Psoas muscle (tissue), 8 donors: Measurements from ENCODE around the gene EPHB1. TPM values are rescaled to one million over a fixed set of nuclear protein-coding genes. Genes with fewer than 3 reads are reported as not detected.
"Not testable (repeated sequence)": the region's sequence is repeated elsewhere in the genome, so short reads cannot be mapped to it uniquely, and the experiment has no call there.

ENCODE experiments used
- ATAC-seq, 4 donors: fragments of 200-7000 bp; cut with Tn5 transposase; one replicate each; pipeline ENCODE4 v1.9.1; 2020; ENCODE audit warnings: moderate library complexity in 3 of 4, mild to moderate bottlenecking in 2 of 4
- DNase-seq, 2 donors: peaks; one replicate each; pipeline ENCODE4 v3.0.0-alpha.2; 2020
- H3K27ac ChIP-seq: fragments of 200-600 bp; one replicate; pipeline ENCODE4 v1.8.0; 2022
- H3K27me3 ChIP-seq, 3 donors: fragments of 200-600 bp in 1 of 3; one replicate each; pipeline versions ENCODE4 v1.6.1 to v1.8.0; 2013 to 2022; ENCODE audit warnings: low read length in 2 of 3, mild to moderate bottlenecking in 2 of 3, moderate library complexity in 1 of 3; ENCODE audit not compliant: insufficient read depth in 3 of 3
- H3K36me3 ChIP-seq, 2 donors: fragments of 200-600 bp in 1 of 2; one replicate each; pipeline versions ENCODE4 v1.6.1 to v1.8.0; 2013 to 2022; ENCODE audit warnings: low read depth in 1 of 2, mild to moderate bottlenecking in 1 of 2, moderate library complexity in 1 of 2; ENCODE audit not compliant: insufficient read depth in 1 of 2
- H3K4me1 ChIP-seq: fragments of 200-600 bp; one replicate; pipeline ENCODE4 v1.8.0; 2022
- H3K4me3 ChIP-seq: fragments of 200-600 bp; one replicate; pipeline ENCODE4 v1.8.0; 2022; ENCODE audit warnings: mild to moderate bottlenecking
- H3K9me3 ChIP-seq: fragments of 200-600 bp; one replicate; pipeline ENCODE4 v1.8.0; 2022
- CTCF ChIP-seq: fragments of 200-600 bp; IDR thresholded peaks from one replicate; pipeline ENCODE4 v1.8.0; 2022; ENCODE audit warnings: antibody characterized with exemption
- WGBS, 3 donors: extraction: QIAGEN DNeasy Blood & Tissue Kit; methylation state at CpG; one replicate each; pipeline versions ENCODE4 v1.1.6 to v1.1.7; 2013; 5-methylcytosine and 5-hydroxymethylcytosine counted together
- intact Hi-C, 2 donors: fragments of 100-400 bp; cut with DNase I; formaldehyde crosslinking; loops; one replicate each; pipeline versions ENCODE4 v1.11.0 to v1.14.2; 2022
- polyA plus RNA-seq, 3 donors: library from polyadenylated mRNA; stranded (reverse); fragments of 200-250 nt; gene quantifications; one replicate each; pipeline ENCODE4 v1.2.3, GENCODE V29; 2013
- total RNA-seq, 4 donors: library from RNA; stranded (reverse); fragmentation: NEBNext Ultra II Directional in 2 of 4; extraction: Animal tissue kit (Norgen Biotek cat#: 25700) in 2 of 4; gene quantifications; one replicate each; pipeline versions ENCODE4 v1.2.1 to v1.2.4, GENCODE V29; 2021 to 2023
- donor health status: healthy with polysubstance abuse.
- donor health status: DM: no; HTN: no; CAD: no; lungs with moderate emphysema.
- donor health status: Bipolar disorder and iron deficiency.
- donor health status: healthy.
- donor health status: DM: yes; HTN: yes; CAD: no.
- donor health status: DM: no; HTN: no; CAD: no.
- donor health status: DM: no; HTN: no; CAD: no.
- donor health status: DM: yes; HTN: yes; CAD: no.

EPHB1 gene
- total and polyA plus RNA-seq, 7 donors, result 0.85 to 6.3 (median 2.0) TPM

DNA sequence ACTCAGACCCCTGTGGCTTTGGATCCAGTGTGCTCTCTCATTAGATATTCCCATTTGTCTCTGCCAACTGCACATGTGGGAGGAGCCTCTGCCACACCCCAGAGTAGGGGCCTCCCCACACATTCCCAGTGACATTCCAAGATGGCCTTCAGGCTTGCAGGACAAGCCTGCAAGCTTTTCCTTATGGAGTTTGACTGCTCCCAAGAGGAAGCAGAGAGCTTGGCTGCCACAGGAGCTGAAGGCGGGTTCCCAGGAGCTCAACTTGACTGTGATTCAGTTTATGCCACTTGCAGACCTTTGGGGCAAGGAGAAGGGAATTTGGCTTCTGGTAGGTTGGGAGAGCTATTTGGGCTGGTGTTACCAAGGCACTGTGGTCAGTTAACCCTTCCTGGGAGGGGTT lies 22.5 kb upstream of the EPHB1 start:
- no peaks in the 10 kb centered on the region for H3K9me3 ChIP-seq
- no peaks in the 10 kb centered on the region for H3K36me3 ChIP-seq
- no peak for DNase-seq
- intact Hi-C loops, result no loop called here
- H3K4me3 ChIP-seq, result no peak overlapping the region
- ATAC-seq, result peak in 2 of 4 donors; percentile 37 to 42
- H3K27ac ChIP-seq, result no peak overlapping the region
- no peaks in the 10 kb centered on the region for H3K27me3 ChIP-seq
- WGBS, 3 donors, result 95 to 96% (median 95%) methylated on average over 1 of the region's 1 CpG
- H3K4me1 ChIP-seq, result no peaks in the 10 kb centered on the region
- TF ChIP-seq CTCF, result no peak

DNA sequence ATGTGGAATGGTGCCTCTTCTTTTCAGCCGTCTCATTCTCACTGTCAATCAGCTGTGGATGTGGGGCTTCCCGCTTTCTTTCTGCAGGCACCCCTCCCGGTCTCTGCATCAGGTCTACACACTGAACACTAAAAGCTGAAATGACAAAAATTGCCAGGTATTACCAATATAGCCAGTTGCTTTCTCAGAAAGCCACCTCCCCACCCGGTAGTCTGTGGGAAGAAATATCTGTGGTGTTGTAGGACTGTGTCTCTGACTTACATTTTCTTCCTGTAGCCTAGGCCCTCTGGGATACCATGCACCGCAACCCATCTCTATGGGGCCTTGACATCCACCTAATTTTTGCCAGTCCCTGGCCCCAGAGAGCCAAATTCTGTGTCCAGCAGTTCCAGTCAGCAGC lies 19.2 kb upstream of the EPHB1 start:
- no peaks in the 10 kb centered on the region for H3K4me1 ChIP-seq
- H3K27me3 ChIP-seq, result no peaks in the 10 kb centered on the region
- H3K36me3 ChIP-seq, result no peaks in the 10 kb centered on the region
- TF ChIP-seq CTCF, result no peak
- ATAC-seq (no peak), DNase-seq (no peak)
- no peak overlapping the region for H3K4me3 ChIP-seq
- WGBS, 3 donors, result 91 to 97% (median 92%) methylated on average over 5 of the region's 5 CpGs
- no peak overlapping the region for H3K27ac ChIP-seq
- no peaks in the 10 kb centered on the region for H3K9me3 ChIP-seq
- intact Hi-C loops, result no loop called here

DNA sequence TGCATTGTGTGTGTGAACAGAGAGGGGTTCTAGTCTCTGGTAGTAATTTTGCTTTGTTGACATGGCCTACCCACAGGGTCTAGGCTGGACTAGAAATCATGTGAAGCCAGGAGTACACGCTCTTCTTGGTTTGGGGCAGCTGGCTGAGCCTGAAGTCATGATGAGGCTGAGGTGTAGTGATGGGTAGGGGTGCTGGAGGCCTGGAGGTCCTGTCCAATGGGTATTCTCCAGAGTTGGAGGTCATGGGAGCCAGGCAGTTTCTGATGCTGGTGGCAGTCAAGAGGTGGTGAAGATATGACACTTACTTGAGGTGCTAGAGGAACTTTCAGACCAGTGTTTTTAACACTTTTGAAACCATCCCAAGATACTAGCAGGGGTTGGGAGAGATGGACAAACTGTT lies 18.5 kb upstream of the EPHB1 start:
- no peak for ATAC-seq
- 96 to 100% (median 96%) methylated on average over 1 of the region's 1 CpG for WGBS, 3 donors
- intact Hi-C loops, result no loop called here

GRCh38 chr3:134777341-134777740 lies 17.7 kb upstream of the EPHB1 start:
- H3K4me3 ChIP-seq, result no peak overlapping the region
- WGBS, 3 donors, result 82 to 86% (median 85%) methylated on average over 5 of the region's 5 CpGs
- H3K27me3 ChIP-seq, result no peaks in the 10 kb centered on the region
- no peak for TF ChIP-seq CTCF
- intact Hi-C loops, result no loop called here
- no peak overlapping the region for H3K27ac ChIP-seq
- H3K36me3 ChIP-seq, result no peaks in the 10 kb centered on the region
- no peaks in the 10 kb centered on the region for H3K9me3 ChIP-seq
- no peaks in the 10 kb centered on the region for H3K4me1 ChIP-seq
- ATAC-seq, result no peak
- DNase-seq, result no peak

More for the DNA sequence above, 18.5 kb upstream of the EPHB1 start:
- no peaks in the 10 kb centered on the region for H3K4me1 ChIP-seq
- no peak for DNase-seq
- no peak overlapping the region for H3K27ac ChIP-seq
- no peaks in the 10 kb centered on the region for H3K27me3 ChIP-seq
- TF ChIP-seq CTCF, result no peak
- no peaks in the 10 kb centered on the region for H3K36me3 ChIP-seq
- H3K9me3 ChIP-seq, result no peaks in the 10 kb centered on the region
- H3K4me3 ChIP-seq, result no peak overlapping the region

GRCh38 chr3:134788283-134788682 lies 6.8 kb upstream of the EPHB1 start:
- H3K27ac ChIP-seq, H3K36me3 ChIP-seq, intact Hi-C loops, H3K4me1 ChIP-seq, H3K4me3 ChIP-seq, H3K27me3 ChIP-seq, ATAC-seq, DNase-seq, H3K9me3 ChIP-seq: not testable (repeated sequence)
- 80 to 92% (median 86%) methylated on average over 4 of the region's 4 CpGs for WGBS, 3 donors
